Prostate gland (tissue), 2 donors: Measurements from ENCODE around the gene FNDC8. TPM values are rescaled to one million over a fixed set of nuclear protein-coding genes. Genes with fewer than 3 reads are reported as not detected.

Source experiments
- DNase-seq: peaks from one replicate; pipeline ENCODE4 v3.0.0-alpha.2; 2019; ENCODE audit warnings: low spot score
- H3K27ac ChIP-seq, 2 donors: fragments of 200-600 bp; sonication (generic); 2 replicates each; pipeline ENCODE4 v1.5.1; 2017 to 2019
- H3K27me3 ChIP-seq: fragments of 200-600 bp; sonication (generic); replicated peaks from 2 replicates; pipeline ENCODE4 v1.5.1; 2019; ENCODE audit not compliant: insufficient read depth
- H3K36me3 ChIP-seq, 2 donors: fragments of 200-600 bp; sonication (generic); 1 replicate in 1 of 2; 2 replicates in 1 of 2; pipeline versions ENCODE4 v1.5.1 to v1.8.1; 2017 to 2019
- H3K4me1 ChIP-seq: fragments of 200-600 bp; sonication (generic); replicated peaks from 2 replicates; pipeline ENCODE4 v1.5.1; 2019
- H3K4me3 ChIP-seq, 2 donors: fragments of 200-600 bp; sonication (generic); 2 replicates each; pipeline ENCODE4 v1.5.1; 2017 to 2019
- H3K9me3 ChIP-seq: fragments of 200-600 bp; sonication (generic); 2 replicates; pipeline ENCODE4 v1.5.1; 2017
- POLR2A ChIP-seq: fragments of 450-650 bp; IDR thresholded peaks from one replicate; pipeline ENCODE4 v1.6.1; 2016; ENCODE audit warnings: antibody characterized with exemption, mild to moderate bottlenecking
- POLR2AphosphoS5 ChIP-seq: sonication (generic); formaldehyde crosslinking; IDR thresholded peaks from one replicate; pipeline ENCODE4 v1.6.1; 2017; ENCODE audit warnings: antibody characterized with exemption
- WGBS: methylation state at CpG from one replicate; pipeline ENCODE4 v1.1.5; 2018; 5-methylcytosine and 5-hydroxymethylcytosine counted together
- intact Hi-C: fragments of 100-400 bp; cut with DNase I; formaldehyde crosslinking; loops from one replicate; pipeline ENCODE4 v1.14.2; 2022
- total RNA-seq, 2 donors: library from RNA; depleted of rRNA; stranded (reverse); fragments of >200 nt; gene quantifications; one replicate each; pipeline ENCODE4 v1.1.0, GENCODE V29; 2016
- TF ChIP-seq, protein P1 (sequence below), 4 experiments: fragments of 200-600 bp in 2 of 4; fragments of 450-650 bp in 2 of 4; sonication (generic) in 2 of 4; IDR thresholded peaks; 1 replicate in 3 of 4; 2 replicates in 1 of 4; pipeline ENCODE4 v1.5.1; 2016 to 2019; ENCODE audit warnings: antibody characterized with exemption in 4 of 4, mild to moderate bottlenecking in 2 of 4, moderate library complexity in 2 of 4

Gene FNDC8
- total RNA-seq, 2 donors from 2014 or later: 4.6 TPM; not detected in 1

DNA sequence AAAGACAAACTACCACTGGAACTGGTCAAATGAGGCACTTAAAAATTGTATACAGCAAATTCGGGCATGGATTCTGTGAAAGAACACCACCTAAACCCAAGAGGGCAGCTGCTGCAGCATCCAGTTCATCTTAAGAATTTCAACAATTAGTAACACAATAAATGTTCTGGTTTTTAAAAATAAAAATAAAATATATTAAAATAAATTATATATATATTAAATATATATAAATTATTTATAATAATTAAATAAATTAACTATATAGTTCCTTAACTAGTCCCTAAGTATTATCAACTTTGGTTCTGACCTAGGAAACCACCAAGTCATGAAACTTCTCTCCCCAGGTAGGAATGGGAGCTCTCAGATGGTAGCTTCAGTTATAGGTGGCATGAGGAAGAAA lies 44.5 kb upstream of the FNDC8 start:
- Histone ChIP-seq H3K36me3 (no peaks in the 10 kb centered on the region), H3K9me3 (no peaks in the 10 kb centered on the region), H3K4me3 (no peak overlapping the region), H3K27me3 (no peaks in the 10 kb centered on the region), H3K4me1 (no peaks in the 10 kb centered on the region), H3K27ac (no peak overlapping the region)
- TF ChIP-seq POLR2AphosphoS5 (no peak), POLR2A (no peak)
- TF ChIP-seq, protein P1, sequence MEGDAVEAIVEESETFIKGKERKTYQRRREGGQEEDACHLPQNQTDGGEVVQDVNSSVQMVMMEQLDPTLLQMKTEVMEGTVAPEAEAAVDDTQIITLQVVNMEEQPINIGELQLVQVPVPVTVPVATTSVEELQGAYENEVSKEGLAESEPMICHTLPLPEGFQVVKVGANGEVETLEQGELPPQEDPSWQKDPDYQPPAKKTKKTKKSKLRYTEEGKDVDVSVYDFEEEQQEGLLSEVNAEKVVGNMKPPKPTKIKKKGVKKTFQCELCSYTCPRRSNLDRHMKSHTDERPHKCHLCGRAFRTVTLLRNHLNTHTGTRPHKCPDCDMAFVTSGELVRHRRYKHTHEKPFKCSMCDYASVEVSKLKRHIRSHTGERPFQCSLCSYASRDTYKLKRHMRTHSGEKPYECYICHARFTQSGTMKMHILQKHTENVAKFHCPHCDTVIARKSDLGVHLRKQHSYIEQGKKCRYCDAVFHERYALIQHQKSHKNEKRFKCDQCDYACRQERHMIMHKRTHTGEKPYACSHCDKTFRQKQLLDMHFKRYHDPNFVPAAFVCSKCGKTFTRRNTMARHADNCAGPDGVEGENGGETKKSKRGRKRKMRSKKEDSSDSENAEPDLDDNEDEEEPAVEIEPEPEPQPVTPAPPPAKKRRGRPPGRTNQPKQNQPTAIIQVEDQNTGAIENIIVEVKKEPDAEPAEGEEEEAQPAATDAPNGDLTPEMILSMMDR (IDR thresholded peaks at IDR 0.05): no peak
- DNase-seq: no peak
- intact Hi-C loops: no loop called here
- 83% methylated on average over 1 of the region's 1 CpG for WGBS

DNA sequence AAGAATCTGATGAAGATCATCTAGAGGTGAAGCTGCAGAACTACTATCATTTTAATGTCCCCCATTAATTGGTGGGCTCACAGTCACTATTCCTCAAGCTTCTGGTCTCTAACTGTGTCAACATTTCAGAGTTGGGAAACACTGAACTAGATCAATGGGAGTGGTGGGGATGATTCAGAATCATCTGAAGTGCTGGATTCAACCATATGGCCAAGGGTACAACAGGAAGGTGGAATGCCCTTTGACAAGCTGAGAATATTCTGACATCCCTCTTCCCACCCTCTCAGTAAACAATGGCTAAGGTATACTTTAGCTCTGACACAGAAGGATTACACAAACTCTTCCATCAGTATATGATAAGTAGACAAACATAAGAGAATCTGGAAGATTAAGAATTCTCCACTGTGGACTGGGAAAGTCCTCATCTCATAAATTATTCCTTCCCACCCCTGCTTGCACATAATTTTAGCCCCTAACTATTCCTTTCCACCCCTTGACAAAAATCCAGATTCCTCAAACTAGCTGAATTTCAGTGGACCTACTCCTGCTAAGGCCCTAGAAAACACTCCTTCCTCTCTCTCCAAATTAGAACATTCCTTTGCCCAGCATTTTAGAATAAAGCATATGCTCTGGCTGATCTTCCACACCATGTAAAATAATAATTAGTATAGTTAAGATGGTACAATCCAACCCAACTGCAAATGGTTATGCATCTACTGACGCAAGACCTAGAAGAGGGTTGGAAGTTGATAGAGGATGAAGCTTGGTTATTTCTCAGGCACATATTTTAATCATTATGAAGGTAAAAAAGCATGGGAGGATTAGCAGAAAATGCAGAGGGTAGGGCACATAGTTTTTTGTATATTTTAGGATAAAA lies 41.6 kb upstream of the FNDC8 start:
- no peak overlapping the region for H3K4me3 ChIP-seq
- H3K9me3 ChIP-seq: no peaks in the 10 kb centered on the region
- no peaks in the 10 kb centered on the region for H3K4me1 ChIP-seq
- no peak overlapping the region for H3K27ac ChIP-seq
- 100% methylated on average over 1 of the region's 1 CpG for WGBS
- no peaks in the 10 kb centered on the region for H3K36me3 ChIP-seq
- TF ChIP-seq POLR2A (no peak), POLR2AphosphoS5 (no peak)
- TF ChIP-seq, protein P1 (IDR thresholded peaks at IDR 0.05): no peak
- no peaks in the 10 kb centered on the region for H3K27me3 ChIP-seq
- no peak for DNase-seq
- intact Hi-C loops: no loop called here

GRCh38 chr17:35080536-35080935 lies 40.9 kb upstream of the FNDC8 start:
- intact Hi-C loops: no loop called here
- H3K4me3 ChIP-seq: no peak overlapping the region
- no peaks in the 10 kb centered on the region for H3K27me3 ChIP-seq
- no peak for DNase-seq
- no peaks in the 10 kb centered on the region for H3K4me1 ChIP-seq
- H3K9me3 ChIP-seq: no peaks in the 10 kb centered on the region
- TF ChIP-seq, protein P1 (IDR thresholded peaks at IDR 0.05): no peak
- TF ChIP-seq POLR2AphosphoS5: no peak
- no peak for TF ChIP-seq POLR2A
- no peaks in the 10 kb centered on the region for H3K36me3 ChIP-seq
- H3K27ac ChIP-seq: no peak overlapping the region
- 48% methylated on average over 1 of the region's 1 CpG for WGBS

GRCh38 chr17:35081638-35082037 lies 39.8 kb upstream of the FNDC8 start:
- 94% methylated on average over 1 of the region's 1 CpG for WGBS
- TF ChIP-seq POLR2A (no peak), POLR2AphosphoS5 (no peak)
- TF ChIP-seq, protein P1 (IDR thresholded peaks at IDR 0.05): no peak
- H3K36me3 ChIP-seq: no peaks in the 10 kb centered on the region
- no peaks in the 10 kb centered on the region for H3K9me3 ChIP-seq
- no peak overlapping the region for H3K4me3 ChIP-seq
- DNase-seq: no peak
- H3K27ac ChIP-seq: no peak overlapping the region
- H3K4me1 ChIP-seq: no peaks in the 10 kb centered on the region
- no peaks in the 10 kb centered on the region for H3K27me3 ChIP-seq
- intact Hi-C loops: no loop called here

- Histone ChIP-seq H3K4me3 (no peak overlapping the region), H3K27me3 (no peaks in the 10 kb centered on the region), H3K36me3 (no peaks in the 10 kb centered on the region), H3K4me1 (no peaks in the 10 kb centered on the region), H3K27ac (no peak overlapping the region), H3K9me3 (no peaks in the 10 kb centered on the region)
- no peak for DNase-seq
- intact Hi-C loops: no loop called here
- 47% methylated on average over 3 of the region's 3 CpGs for WGBS
- TF ChIP-seq POLR2AphosphoS5 (no peak), POLR2A (no peak)
- TF ChIP-seq, protein P1 (IDR thresholded peaks at IDR 0.05): no peak
Observed at GRCh38 chr17:35082073-35082657, 39.2 kb upstream of the FNDC8 start.
